GM12874 (cell line): Measurements from ENCODE around the gene LMAN2.

Source experiments
- TF ChIP-seq, protein P1 (sequence below): IDR thresholded peaks from 2 replicates; pipeline ENCODE4 v1.5.1; 2011; ENCODE audit warnings: low read depth, mild to moderate bottlenecking, control low read depth, low read length, moderate library complexity; ENCODE audit not compliant: insufficient read depth

The LMAN2 gene

DNA sequence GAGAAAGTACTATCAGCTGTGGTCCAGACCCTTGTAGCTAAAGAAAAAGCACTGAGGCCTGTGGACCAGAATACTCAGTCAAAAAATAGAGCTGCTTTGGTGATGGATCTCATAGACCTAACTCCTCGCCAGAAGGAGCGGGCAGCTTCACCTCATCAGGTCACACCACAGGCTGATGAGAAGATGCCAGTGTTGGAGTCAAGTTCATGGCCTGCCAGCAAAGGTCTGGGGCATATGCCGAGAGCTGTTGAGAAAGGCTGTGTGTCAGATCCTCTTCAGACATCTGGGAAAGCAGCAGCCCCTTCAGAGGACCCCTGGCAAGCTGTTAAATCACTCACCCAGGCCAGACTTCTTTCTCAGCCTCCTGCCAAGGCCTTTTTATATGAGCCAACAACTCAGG, 56.8 kb downstream of the LMAN2 start:
- TF ChIP-seq, protein P1, sequence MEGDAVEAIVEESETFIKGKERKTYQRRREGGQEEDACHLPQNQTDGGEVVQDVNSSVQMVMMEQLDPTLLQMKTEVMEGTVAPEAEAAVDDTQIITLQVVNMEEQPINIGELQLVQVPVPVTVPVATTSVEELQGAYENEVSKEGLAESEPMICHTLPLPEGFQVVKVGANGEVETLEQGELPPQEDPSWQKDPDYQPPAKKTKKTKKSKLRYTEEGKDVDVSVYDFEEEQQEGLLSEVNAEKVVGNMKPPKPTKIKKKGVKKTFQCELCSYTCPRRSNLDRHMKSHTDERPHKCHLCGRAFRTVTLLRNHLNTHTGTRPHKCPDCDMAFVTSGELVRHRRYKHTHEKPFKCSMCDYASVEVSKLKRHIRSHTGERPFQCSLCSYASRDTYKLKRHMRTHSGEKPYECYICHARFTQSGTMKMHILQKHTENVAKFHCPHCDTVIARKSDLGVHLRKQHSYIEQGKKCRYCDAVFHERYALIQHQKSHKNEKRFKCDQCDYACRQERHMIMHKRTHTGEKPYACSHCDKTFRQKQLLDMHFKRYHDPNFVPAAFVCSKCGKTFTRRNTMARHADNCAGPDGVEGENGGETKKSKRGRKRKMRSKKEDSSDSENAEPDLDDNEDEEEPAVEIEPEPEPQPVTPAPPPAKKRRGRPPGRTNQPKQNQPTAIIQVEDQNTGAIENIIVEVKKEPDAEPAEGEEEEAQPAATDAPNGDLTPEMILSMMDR, result no peak

DNA sequence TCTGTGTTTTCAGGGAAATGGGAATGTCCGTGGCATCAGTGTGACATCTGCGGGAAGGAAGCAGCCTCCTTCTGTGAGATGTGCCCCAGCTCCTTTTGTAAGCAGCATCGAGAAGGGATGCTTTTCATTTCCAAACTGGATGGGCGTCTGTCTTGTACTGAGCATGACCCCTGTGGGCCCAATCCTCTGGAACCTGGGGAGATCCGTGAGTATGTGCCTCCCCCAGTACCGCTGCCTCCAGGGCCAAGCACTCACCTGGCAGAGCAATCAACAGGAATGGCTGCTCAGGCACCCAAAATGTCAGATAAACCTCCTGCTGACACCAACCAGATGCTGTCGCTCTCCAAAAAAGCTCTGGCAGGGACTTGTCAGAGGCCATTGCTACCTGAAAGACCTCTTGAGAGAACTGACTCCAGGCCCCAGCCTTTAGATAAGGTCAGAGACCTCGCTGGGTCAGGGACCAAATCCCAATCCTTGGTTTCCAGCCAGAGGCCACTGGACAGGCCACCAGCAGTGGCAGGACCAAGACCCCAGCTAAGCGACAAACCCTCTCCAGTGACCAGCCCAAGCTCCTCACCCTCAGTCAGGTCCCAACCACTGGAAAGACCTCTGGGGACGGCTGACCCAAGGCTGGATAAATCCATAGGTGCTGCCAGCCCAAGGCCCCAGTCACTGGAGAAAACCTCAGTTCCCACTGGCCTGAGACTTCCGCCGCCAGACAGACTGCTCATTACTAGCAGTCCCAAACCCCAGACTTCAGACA, 57.5 kb downstream of the LMAN2 start:
- TF ChIP-seq, protein P1, result no peak

DNA sequence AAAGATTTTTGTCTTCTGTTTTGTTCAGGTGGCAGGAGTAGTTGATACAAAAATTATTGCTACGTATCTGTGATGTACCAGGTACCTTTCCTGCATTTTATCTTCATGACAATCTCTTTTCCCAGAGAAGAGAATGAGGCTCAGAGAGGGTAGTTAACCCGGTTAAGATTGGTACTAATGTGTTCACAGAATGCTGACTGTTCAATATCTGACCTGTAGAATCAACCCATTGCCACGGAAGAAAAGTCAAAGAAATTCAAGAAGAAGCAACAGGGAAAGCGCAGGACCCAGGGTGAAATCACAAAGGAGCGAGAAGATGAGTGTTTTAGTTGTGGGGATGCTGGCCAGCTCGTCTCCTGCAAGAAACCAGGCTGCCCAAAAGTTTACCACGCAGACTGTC, 59.7 kb downstream of the LMAN2 start:
- TF ChIP-seq, protein P1, result no peak

DNA sequence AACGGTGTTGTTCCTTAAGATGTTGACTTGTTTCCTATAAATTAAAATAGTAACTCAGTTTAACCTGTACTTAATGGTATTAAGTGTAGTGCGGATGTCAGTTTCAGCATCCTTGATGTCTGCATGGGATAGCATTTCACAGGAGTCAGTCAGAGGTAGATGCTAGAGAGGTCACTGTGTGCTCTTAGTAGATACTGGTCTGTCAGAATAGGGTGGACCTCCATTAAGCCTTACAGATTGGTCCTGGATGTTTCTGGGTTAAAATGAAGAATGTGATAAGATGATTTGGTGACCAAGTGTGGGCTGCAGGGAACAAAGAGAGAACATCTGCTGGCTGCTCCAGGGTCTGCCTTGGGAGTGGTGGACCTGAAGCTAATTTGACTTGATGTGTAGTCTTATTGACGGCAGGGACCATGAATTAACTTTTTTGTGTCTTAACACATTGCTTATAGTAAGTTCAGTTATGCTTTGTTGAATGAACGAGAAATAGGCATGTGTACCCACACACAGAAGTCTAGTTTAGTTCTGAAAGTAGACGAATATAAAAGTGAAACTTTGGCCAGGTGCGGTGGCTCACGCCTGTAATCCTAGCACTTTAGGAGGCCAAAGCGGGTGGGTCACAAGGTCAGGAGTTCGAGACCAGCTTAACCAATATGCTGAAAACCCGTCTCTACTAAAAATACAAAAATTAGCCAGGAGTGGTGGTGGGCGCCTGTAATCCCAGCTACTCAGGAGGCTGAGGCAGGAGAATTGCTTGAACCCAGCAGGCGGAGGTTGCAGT, 60.5 kb downstream of the LMAN2 start:
- TF ChIP-seq, protein P1, result no peak

DNA sequence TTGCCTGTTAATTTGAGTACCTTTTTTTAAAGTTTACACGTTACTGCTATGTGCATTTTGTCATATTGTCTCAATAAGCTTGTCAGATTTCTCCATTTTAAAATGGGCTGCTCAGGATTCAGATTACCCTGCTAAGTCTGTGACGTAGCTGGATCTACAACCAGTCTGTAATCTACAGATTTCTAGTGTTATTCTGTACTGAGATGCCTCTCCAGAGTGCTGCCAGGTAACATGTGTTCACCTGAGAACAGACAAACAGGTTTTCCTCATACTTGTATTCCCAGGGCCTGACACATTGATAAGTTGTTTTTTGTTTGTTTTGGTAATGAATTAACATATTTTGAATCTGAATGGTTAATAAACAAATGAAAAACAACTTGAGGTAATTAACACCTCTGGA, 63.3 kb downstream of the LMAN2 start:
- TF ChIP-seq, protein P1, result no peak
